HFF-Myc (cell line): ENCODE measurements around the gene ABCG8.

Source experiments
- DNase-seq: peaks from one replicate; pipeline ENCODE4 v3.0.0-alpha.2; 2011; ENCODE audit warnings: low read depth; ENCODE audit errors: extremely low read depth
- H3K4me3 ChIP-seq: replicated peaks from 2 replicates; pipeline ENCODE4 v1.5.1; 2011; ENCODE audit warnings: low read depth, mild to moderate bottlenecking, control low read depth, low read length
- CTCF ChIP-seq: IDR thresholded peaks from 2 replicates; pipeline ENCODE4 v1.5.1; 2012; ENCODE audit warnings: mild to moderate bottlenecking, low read depth, low read length, control low read depth; ENCODE audit errors: missing control alignments

ABCG8 gene

GRCh38 chr2:43812006-43812405 lies 26.8 kb upstream of the ABCG8 start:
- DNase-seq: no peak
- no peak for TF ChIP-seq CTCF
- H3K4me3 ChIP-seq: no peak overlapping the region

- H3K4me3 ChIP-seq: no peak overlapping the region
- no peak for DNase-seq
- TF ChIP-seq CTCF: no peak
These were observed 25.8 kb upstream of the ABCG8 start for GRCh38 chr2:43812947-43813346.

- H3K4me3 ChIP-seq: no peak overlapping the region
- no peak for DNase-seq
- TF ChIP-seq CTCF: no peak
These were observed 24.1 kb upstream of the ABCG8 start for GRCh38 chr2:43814711-43815110.

GRCh38 chr2:43818761-43819160 lies 20.0 kb upstream of the ABCG8 start:
- H3K4me3 ChIP-seq: no peak overlapping the region
- TF ChIP-seq CTCF: no peak
- no peak for DNase-seq

GRCh38 chr2:43819491-43820163 lies 19.1 kb upstream of the ABCG8 start:
- no peak for DNase-seq
- TF ChIP-seq CTCF: no peak
- H3K4me3 ChIP-seq: no peak overlapping the region

- TF ChIP-seq CTCF: no peak
These were observed 15.9 kb upstream of the ABCG8 start for GRCh38 chr2:43822839-43823238.

GRCh38 chr2:43823751-43824150 lies 15.0 kb upstream of the ABCG8 start:
- no peak overlapping the region for H3K4me3 ChIP-seq
- no peak for DNase-seq
- no peak for TF ChIP-seq CTCF

More at GRCh38 chr2:43822839-43823238, 15.9 kb upstream of the ABCG8 start:
- no peak overlapping the region for H3K4me3 ChIP-seq
- DNase-seq: no peak
